Fibroblast of lung (primary cell): Measurements from ENCODE around the gene EYS. TPM values are rescaled to one million over a fixed set of nuclear protein-coding genes. Genes with fewer than 3 reads are reported as not detected.

Experiments used
- DNase-seq, 2 donors: peaks; one replicate each; pipeline versions ENCODE4 v3.0.0 to v3.0.0-alpha.2; 2010; ENCODE audit warnings: low read depth in 2 of 2
- H2AFZ ChIP-seq: 2 replicates; pipeline ENCODE4 v1.5.1; 2012; ENCODE audit warnings: low read length, control low read depth, inconsistent platforms
- H3K27ac ChIP-seq: 2 replicates; pipeline ENCODE4 v1.5.1; 2011; ENCODE audit warnings: low read length, control low read depth; ENCODE audit not compliant: insufficient read depth
- H3K27me3 ChIP-seq: 2 replicates; pipeline ENCODE4 v1.5.1; 2011; ENCODE audit warnings: mild to moderate bottlenecking, low read length; ENCODE audit not compliant: control insufficient read depth, insufficient read depth
- H3K36me3 ChIP-seq: 2 replicates; pipeline ENCODE4 v1.5.1; 2011; ENCODE audit warnings: low read length; ENCODE audit not compliant: control insufficient read depth, insufficient read depth
- H3K4me1 ChIP-seq: 2 replicates; pipeline ENCODE4 v1.5.1; 2011; ENCODE audit warnings: low read length; ENCODE audit not compliant: control insufficient read depth, insufficient read depth; ENCODE audit errors: extremely low read depth
- H3K4me2 ChIP-seq: 2 replicates; pipeline ENCODE4 v1.5.1; 2011; ENCODE audit warnings: low read length, control low read depth; ENCODE audit not compliant: insufficient read depth; ENCODE audit errors: extremely low read depth
- H3K4me3 ChIP-seq, 4 experiments: fragments of 200-600 bp in 1 of 4; sonication (generic) in 1 of 4; replicated peaks in 1 of 4; 2 replicates each; pipeline ENCODE4 v1.5.1; 2011 to 2016; ENCODE audit warnings: low read length in 4 of 4, low read depth in 3 of 4, mild to moderate bottlenecking in 3 of 4, control low read depth in 2 of 4, inconsistent platforms in 1 of 4, mixed read lengths in 1 of 4; ENCODE audit not compliant: insufficient read depth in 1 of 4; ENCODE audit errors: control extremely low read depth in 1 of 4
- H3K79me2 ChIP-seq: 2 replicates; pipeline ENCODE4 v1.5.1; 2012; ENCODE audit warnings: mild to moderate bottlenecking, low read length, inconsistent platforms; ENCODE audit not compliant: control insufficient read depth, insufficient read depth
- H3K9ac ChIP-seq: 2 replicates; pipeline ENCODE4 v1.5.1; 2011; ENCODE audit warnings: mild to moderate bottlenecking, low read length, control low read depth; ENCODE audit not compliant: insufficient read depth
- H3K9me3 ChIP-seq: 2 replicates; pipeline ENCODE4 v1.5.1; 2012; ENCODE audit warnings: low read depth, low read length; ENCODE audit not compliant: control insufficient read depth, insufficient read depth
- H4K20me1 ChIP-seq: 2 replicates; pipeline ENCODE4 v1.5.1; 2011; ENCODE audit warnings: low read length; ENCODE audit not compliant: control insufficient read depth, insufficient read depth; ENCODE audit errors: extremely low read depth
- CTCF ChIP-seq, 2 donors: IDR thresholded peaks in 1 of 2; conservative IDR thresholded peaks in 1 of 2; 1 replicate in 1 of 2; 2 replicates in 1 of 2; pipeline ENCODE4 v1.5.1; 2011 to 2012; ENCODE audit warnings: low read length in 2 of 2, control low read depth in 1 of 2, inconsistent platforms in 1 of 2, low read depth in 1 of 2, mild to moderate bottlenecking in 1 of 2
- EZH2 ChIP-seq: IDR thresholded peaks from 2 replicates; pipeline ENCODE4 v1.5.1; 2012; ENCODE audit warnings: low read length, control low read depth, mild to moderate bottlenecking; ENCODE audit errors: missing control alignments
- polyA plus RNA-seq, 2 donors: library from polyadenylated mRNA; depleted of rRNA in 1 of 2; stranded (reverse) in 1 of 2; unstranded in 1 of 2; fragments of >200 nt; gene quantifications; 2 replicates each; pipeline ENCODE4 v1.2.1, GENCODE V29; 2011 to 2012; ENCODE audit warnings: missing spikeins in 1 of 2
- total RNA-seq: library from RNA; depleted of rRNA; stranded (reverse); fragments of >200 nt; gene quantifications from 2 replicates; pipeline ENCODE4 v1.2.1, GENCODE V29; 2014

Gene EYS
- total and polyA plus RNA-seq, 2 donors (not counting 1 experiment from before 2014, with no cell fraction given), result under 0.01 TPM; not detected in 1

- no peak for DNase-seq
- Histone ChIP-seq H2AFZ (no peak overlapping the region), H3K4me2 (no peak overlapping the region), H4K20me1 (no peaks in the 10 kb centered on the region), H3K79me2 (no peaks in the 10 kb centered on the region), H3K4me1 (no peaks in the 10 kb centered on the region), H3K27me3 (no peaks in the 10 kb centered on the region), H3K9ac (no peak overlapping the region), H3K9me3 (no peaks in the 10 kb centered on the region), H3K36me3 (no peaks in the 10 kb centered on the region), H3K27ac (no peak overlapping the region), H3K4me3 (no peak overlapping the region)
- TF ChIP-seq CTCF (conservative IDR thresholded peaks at IDR 0.05 in 1 of 2, IDR thresholded peaks at IDR 0.05 in 1 of 2; ENCODE audit: low read depth in 1 of 2, low read length in 2 of 2) (no peak), EZH2 (no peak)
Observed at GRCh38 chr6:65155083-65155482, 551.9 kb downstream of the EYS start.

- H3K4me1 ChIP-seq, result no peaks in the 10 kb centered on the region
- H2AFZ ChIP-seq, result no peak overlapping the region
- no peaks in the 10 kb centered on the region for H3K36me3 ChIP-seq
- H3K4me3 ChIP-seq, result no peak overlapping the region
- no peak overlapping the region for H3K4me2 ChIP-seq
- H3K79me2 ChIP-seq, result no peaks in the 10 kb centered on the region
- no peaks in the 10 kb centered on the region for H4K20me1 ChIP-seq
- H3K27me3 ChIP-seq, result no peaks in the 10 kb centered on the region
- TF ChIP-seq CTCF (conservative IDR thresholded peaks at IDR 0.05 in 1 of 2, IDR thresholded peaks at IDR 0.05 in 1 of 2; ENCODE audit: low read depth in 1 of 2, low read length in 2 of 2) (no peak), EZH2 (no peak)
- DNase-seq, result no peak
- H3K27ac ChIP-seq, result no peak overlapping the region
- no peak overlapping the region for H3K9ac ChIP-seq
- H3K9me3 ChIP-seq, result no peaks in the 10 kb centered on the region
Observed at GRCh38 chr6:65149841-65150240, 557.2 kb downstream of the EYS start.

- H3K4me3 ChIP-seq, result no peak overlapping the region
- H4K20me1 ChIP-seq, result no peaks in the 10 kb centered on the region
- no peaks in the 10 kb centered on the region for H3K79me2 ChIP-seq
- no peak for DNase-seq
- H3K4me2 ChIP-seq, result no peak overlapping the region
- no peaks in the 10 kb centered on the region for H3K36me3 ChIP-seq
- H3K9ac ChIP-seq, result no peak overlapping the region
- no peak for TF ChIP-seq CTCF (conservative IDR thresholded peaks at IDR 0.05 in 1 of 2, IDR thresholded peaks at IDR 0.05 in 1 of 2; ENCODE audit: low read depth in 1 of 2, low read length in 2 of 2)
- TF ChIP-seq EZH2, result no peak
- no peak overlapping the region for H2AFZ ChIP-seq
- H3K27me3 ChIP-seq, result no peaks in the 10 kb centered on the region
- H3K27ac ChIP-seq, result no peak overlapping the region
- no peaks in the 10 kb centered on the region for H3K4me1 ChIP-seq
- no peaks in the 10 kb centered on the region for H3K9me3 ChIP-seq
Observed at GRCh38 chr6:65148839-65149238, 558.2 kb downstream of the EYS start.
